Esophagus squamous epithelium (tissue), 4 donors: ENCODE data around the gene ADAMTS13.

Experiments
- POLR2A ChIP-seq, 4 donors: fragments of 450-650 bp; IDR thresholded peaks; one replicate each; pipeline ENCODE4 v1.6.1; 2017; ENCODE audit warnings: antibody characterized with exemption in 4 of 4, mild to moderate bottlenecking in 4 of 4, moderate library complexity in 3 of 4
- TF ChIP-seq, protein P1 (sequence below), 6 experiments: fragments of 450-650 bp in 4 of 6; fragments of 200-600 bp in 2 of 6; sonication (generic) in 2 of 6; IDR thresholded peaks; one replicate each; pipeline ENCODE4 v1.5.1; 2016 to 2019; ENCODE audit warnings: antibody characterized with exemption in 6 of 6, mild to moderate bottlenecking in 4 of 6, moderate library complexity in 4 of 6

- TF ChIP-seq, protein P1, sequence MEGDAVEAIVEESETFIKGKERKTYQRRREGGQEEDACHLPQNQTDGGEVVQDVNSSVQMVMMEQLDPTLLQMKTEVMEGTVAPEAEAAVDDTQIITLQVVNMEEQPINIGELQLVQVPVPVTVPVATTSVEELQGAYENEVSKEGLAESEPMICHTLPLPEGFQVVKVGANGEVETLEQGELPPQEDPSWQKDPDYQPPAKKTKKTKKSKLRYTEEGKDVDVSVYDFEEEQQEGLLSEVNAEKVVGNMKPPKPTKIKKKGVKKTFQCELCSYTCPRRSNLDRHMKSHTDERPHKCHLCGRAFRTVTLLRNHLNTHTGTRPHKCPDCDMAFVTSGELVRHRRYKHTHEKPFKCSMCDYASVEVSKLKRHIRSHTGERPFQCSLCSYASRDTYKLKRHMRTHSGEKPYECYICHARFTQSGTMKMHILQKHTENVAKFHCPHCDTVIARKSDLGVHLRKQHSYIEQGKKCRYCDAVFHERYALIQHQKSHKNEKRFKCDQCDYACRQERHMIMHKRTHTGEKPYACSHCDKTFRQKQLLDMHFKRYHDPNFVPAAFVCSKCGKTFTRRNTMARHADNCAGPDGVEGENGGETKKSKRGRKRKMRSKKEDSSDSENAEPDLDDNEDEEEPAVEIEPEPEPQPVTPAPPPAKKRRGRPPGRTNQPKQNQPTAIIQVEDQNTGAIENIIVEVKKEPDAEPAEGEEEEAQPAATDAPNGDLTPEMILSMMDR (IDR thresholded peaks at IDR 0.05): no peak
- TF ChIP-seq POLR2A (IDR thresholded peaks at IDR 0.05): no peak
Observed at GRCh38 chr9:133439337-133439736, 17.2 kb downstream of the ADAMTS13 start.
